Measurements from ENCODE around the gene RUNX3.

RUNX3 gene

GRCh38 chr1:24925963-24926362 is 4.1 kb downstream of the RUNX3 start:
- Histone ChIP-seq H3K9me3 (ENCODE audit: severe bottlenecking) (no peaks in the 10 kb centered on the region), H3K4me3 (ENCODE audit: low read depth, low read length) (no peak overlapping the region), H3K36me3 (peaks cover 6% of the 10 kb centered on the region), H3K27ac (no peak overlapping the region), H3K27me3 (ENCODE audit: insufficient read depth, low read depth, severe bottlenecking) (peaks cover 11% of the 10 kb centered on the region)
- DNase-seq: no peak
- no peak for TF ChIP-seq CTCF (IDR thresholded peaks at IDR 0.05; ENCODE audit: low read depth, low read length)

GRCh38 chr1:24925082-24925779 is 4.8 kb downstream of the RUNX3 start:
- Histone ChIP-seq H3K27me3 (ENCODE audit: insufficient read depth, low read depth, severe bottlenecking) (peaks cover 11% of the 10 kb centered on the region), H3K36me3 (peaks cover 6% of the 10 kb centered on the region), H3K4me3 (ENCODE audit: low read depth, low read length) (no peak overlapping the region), H3K9me3 (ENCODE audit: severe bottlenecking) (no peaks in the 10 kb centered on the region), H3K27ac (no peak overlapping the region)
- no peak for TF ChIP-seq CTCF (IDR thresholded peaks at IDR 0.05; ENCODE audit: low read depth, low read length)
- no peak for DNase-seq

GRCh38 chr1:24923485-24924113 is 6.5 kb downstream of the RUNX3 start:
- peaks cover 6% of the 10 kb centered on the region for H3K36me3 ChIP-seq

GRCh38 chr1:24921938-24922662 is 8.0 kb downstream of the RUNX3 start:
- H3K27ac ChIP-seq: no peak overlapping the region
- no peak for DNase-seq
- no peaks in the 10 kb centered on the region for H3K9me3 ChIP-seq (ENCODE audit: severe bottlenecking)
- no peak for TF ChIP-seq CTCF (IDR thresholded peaks at IDR 0.05; ENCODE audit: low read depth, low read length)
- peaks cover 11% of the 10 kb centered on the region for H3K36me3 ChIP-seq
- no peaks in the 10 kb centered on the region for H3K27me3 ChIP-seq (ENCODE audit: insufficient read depth, low read depth, severe bottlenecking)
- H3K4me3 ChIP-seq (ENCODE audit: low read depth, low read length): no peak overlapping the region

More at GRCh38 chr1:24923485-24924113, 6.5 kb downstream of the RUNX3 start:
- TF ChIP-seq CTCF (IDR thresholded peaks at IDR 0.05; ENCODE audit: low read depth, low read length): no peak
- H3K9me3 ChIP-seq (ENCODE audit: severe bottlenecking): no peaks in the 10 kb centered on the region
- no peak for DNase-seq
- no peak overlapping the region for H3K4me3 ChIP-seq (ENCODE audit: low read depth, low read length)
- no peak overlapping the region for H3K27ac ChIP-seq
- H3K27me3 ChIP-seq (ENCODE audit: insufficient read depth, low read depth, severe bottlenecking): peaks cover 4% of the 10 kb centered on the region

- Histone ChIP-seq H3K27ac (no peak overlapping the region), H3K4me3 (ENCODE audit: low read depth, low read length) (no peak overlapping the region), H3K9me3 (ENCODE audit: severe bottlenecking) (no peaks in the 10 kb centered on the region), H3K27me3 (ENCODE audit: insufficient read depth, low read depth, severe bottlenecking) (no peaks in the 10 kb centered on the region), H3K36me3 (peaks cover 11% of the 10 kb centered on the region)
- no peak for DNase-seq
- no peak for TF ChIP-seq CTCF (IDR thresholded peaks at IDR 0.05; ENCODE audit: low read depth, low read length)
Measured at GRCh38 chr1:24921412-24921811, 8.7 kb downstream of the RUNX3 start.

Measured in WERI-Rb-1 (cell line).